Activated naive CD4-positive, alpha-beta T cell treated with anti-CD3 and anti-CD28 coated beads, Interleukin-2, amount 50 U/mL, for 72 hours (primary cell): ENCODE measurements around the gene CRLF3. TPM values are rescaled to one million over a fixed set of nuclear protein-coding genes. Genes with fewer than 3 reads are reported as not detected.
"Not testable (repeated sequence)": the region's sequence is repeated elsewhere in the genome, so short reads cannot be mapped to it uniquely, and the experiment has no call there.

Experiments
- ATAC-seq, 2 donors: fragments of 150-1000 bp; cut with Tn5 transposase; 2 replicates each; pipeline ENCODE4 v1.10.0; 2021; ENCODE audit warnings: mild to moderate bottlenecking in 2 of 2, moderate library complexity in 2 of 2
- DNase-seq, 2 donors: peaks; one replicate each; pipeline ENCODE4 v3.0.0; 2021 to 2022; ENCODE audit warnings: low spot score in 2 of 2
- H3K27ac Mint-ChIP-seq, 2 donors: one replicate each; pipeline ENCODE4 v1.8.0; 2022; ENCODE audit warnings: mild to moderate bottlenecking in 2 of 2, mixed read lengths in 2 of 2
- H3K36me3 Mint-ChIP-seq, 2 donors: one replicate each; pipeline ENCODE4 v1.8.0; 2022; ENCODE audit warnings: mixed read lengths in 2 of 2
- H3K9me3 Mint-ChIP-seq, 2 donors: one replicate each; pipeline ENCODE4 v1.8.0; 2022; ENCODE audit warnings: mixed read lengths in 2 of 2
- total RNA-seq, 2 donors: library from RNA; stranded (reverse); gene quantifications; one replicate each; pipeline ENCODE4 v1.2.3, GENCODE V29; 2022

The CRLF3 gene
- total RNA-seq, 2 donors from 2014 or later: 49.8 to 55.9 TPM

- ATAC-seq: no peak
Observed at GRCh38 chr17:30788918-30789317, 35.6 kb downstream of the CRLF3 start.

GRCh38 chr17:30782206-30782605 is 42.3 kb downstream of the CRLF3 start:
- peak overlapping the region in 1 of 2 donors; percentile 66 for H3K27ac Mint-ChIP-seq

More at GRCh38 chr17:30788918-30789317, 35.6 kb downstream of the CRLF3 start:
- no peak for DNase-seq
- H3K27ac Mint-ChIP-seq: peak overlapping the region in 1 of 2 donors; percentile 91
- H3K36me3 Mint-ChIP-seq: peaks cover 5 to 23% of the 10 kb centered on the region in 2 donors
- no peaks in the 10 kb centered on the region for H3K9me3 Mint-ChIP-seq

GRCh38 chr17:30780343-30780742 is 44.1 kb downstream of the CRLF3 start:
- peak; percentile 69 to 84 for ATAC-seq
- Mint-ChIP-seq H3K27ac (peak overlapping the region; percentile 77 to 78), H3K9me3 (no peaks in the 10 kb centered on the region), H3K36me3 (peaks cover 10 to 24% of the 10 kb centered on the region in 2 donors)
- DNase-seq: peak in 1 of 2 donors; percentile 27

More at GRCh38 chr17:30782206-30782605, 42.3 kb downstream of the CRLF3 start:
- Mint-ChIP-seq H3K9me3 (no peaks in the 10 kb centered on the region), H3K36me3 (peaks cover 10 to 24% of the 10 kb centered on the region in 2 donors)
- DNase-seq (no peak), ATAC-seq (no peak)

- DNase-seq, H3K9me3 Mint-ChIP-seq, ATAC-seq: not testable (repeated sequence)
- peaks cover 4 to 13% of the 10 kb centered on the region in 2 donors for H3K36me3 Mint-ChIP-seq
- peak overlapping the region in 1 of 2 donors; percentile 30 for H3K27ac Mint-ChIP-seq
Observed at GRCh38 chr17:30768771-30769170, 55.7 kb downstream of the CRLF3 start.

- H3K9me3 Mint-ChIP-seq, DNase-seq, H3K27ac Mint-ChIP-seq: not testable (repeated sequence)
- ATAC-seq: peak in 1 of 2 donors; percentile 57
- peaks cover 3 to 13% of the 10 kb centered on the region in 2 donors for H3K36me3 Mint-ChIP-seq
Observed at GRCh38 chr17:30767641-30768404, 56.7 kb downstream of the CRLF3 start.

GRCh38 chr17:30761060-30761459 is 63.4 kb downstream of the CRLF3 start:
- H3K27ac Mint-ChIP-seq: peak overlapping the region in 1 of 2 donors; percentile 67
- ATAC-seq (no peak), DNase-seq (no peak)
- no peaks in the 10 kb centered on the region for H3K9me3 Mint-ChIP-seq
- no peaks in the 10 kb centered on the region for H3K36me3 Mint-ChIP-seq

GRCh38 chr17:30753291-30753690 is 71.2 kb downstream of the CRLF3 start:
- not testable (repeated sequence) for H3K9me3 Mint-ChIP-seq, DNase-seq, H3K36me3 Mint-ChIP-seq, ATAC-seq
- peak overlapping the region in 1 of 2 donors; percentile 65 for H3K27ac Mint-ChIP-seq

GRCh38 chr17:30750982-30751381 is 73.5 kb downstream of the CRLF3 start:
- not testable (repeated sequence) for DNase-seq, H3K27ac Mint-ChIP-seq, H3K36me3 Mint-ChIP-seq, ATAC-seq, H3K9me3 Mint-ChIP-seq

- H3K9me3 Mint-ChIP-seq, DNase-seq, H3K36me3 Mint-ChIP-seq, ATAC-seq, H3K27ac Mint-ChIP-seq: not testable (repeated sequence)
Observed at GRCh38 chr17:30747621-30748020, 76.9 kb downstream of the CRLF3 start.

- H3K9me3 Mint-ChIP-seq, H3K36me3 Mint-ChIP-seq, DNase-seq, H3K27ac Mint-ChIP-seq, ATAC-seq: not testable (repeated sequence)
Observed at GRCh38 chr17:30742669-30743068, 81.8 kb downstream of the CRLF3 start.

GRCh38 chr17:30736371-30736770 is 88.1 kb downstream of the CRLF3 start:
- not testable (repeated sequence) for DNase-seq, H3K9me3 Mint-ChIP-seq, ATAC-seq
- Mint-ChIP-seq H3K36me3 (peaks cover 8 to 16% of the 10 kb centered on the region in 2 donors), H3K27ac (peak overlapping the region in 1 of 2 donors; percentile 45)

GRCh38 chr17:30735644-30736043 is 88.8 kb downstream of the CRLF3 start:
- ATAC-seq, H3K9me3 Mint-ChIP-seq, DNase-seq: not testable (repeated sequence)
- peaks cover 8 to 16% of the 10 kb centered on the region in 2 donors for H3K36me3 Mint-ChIP-seq
- H3K27ac Mint-ChIP-seq: peak overlapping the region in 1 of 2 donors; percentile 69

GRCh38 chr17:30735206-30735605 is 89.3 kb downstream of the CRLF3 start:
- ATAC-seq, H3K9me3 Mint-ChIP-seq, DNase-seq: not testable (repeated sequence)
- Mint-ChIP-seq H3K27ac (peak overlapping the region in 1 of 2 donors; percentile 69), H3K36me3 (peaks cover 8 to 16% of the 10 kb centered on the region in 2 donors)

GRCh38 chr17:30734153-30734552 is 90.3 kb downstream of the CRLF3 start:
- peaks cover 8 to 16% of the 10 kb centered on the region in 2 donors for H3K36me3 Mint-ChIP-seq
- not testable (repeated sequence) for H3K9me3 Mint-ChIP-seq, H3K27ac Mint-ChIP-seq, ATAC-seq
- peak in 1 of 2 donors; percentile 26 for DNase-seq
